Fibroblast of pulmonary artery (primary cell): ENCODE results near the gene SIRPA.
A peak's percentile ranks its signal among the peaks of the same experiment; 100 is the strongest.
"Not testable (repeated sequence)": the region's sequence is repeated elsewhere in the genome, so short reads cannot be mapped to it uniquely, and the experiment has no call there.

Experiments used
- DNase-seq: peaks from one replicate; pipeline ENCODE4 v3.0.0-alpha.2; 2010; ENCODE audit warnings: low read depth
- H3K4me3 ChIP-seq: replicated peaks from 2 replicates; pipeline ENCODE4 v1.5.1; 2011; ENCODE audit warnings: low read depth, mild to moderate bottlenecking, control low read depth, low read length, moderate library complexity
- TF ChIP-seq, protein P1 (sequence below): IDR thresholded peaks from 2 replicates; pipeline ENCODE4 v1.5.1; 2011; ENCODE audit warnings: mild to moderate bottlenecking, control low read depth, low read length, inconsistent platforms; ENCODE audit errors: missing control alignments

Gene SIRPA

GRCh38 chr20:1912053-1912452 lies 16.8 kb downstream of the SIRPA start:
- DNase-seq, result peak; percentile 40
- H3K4me3 ChIP-seq, result no peak overlapping the region

DNA sequence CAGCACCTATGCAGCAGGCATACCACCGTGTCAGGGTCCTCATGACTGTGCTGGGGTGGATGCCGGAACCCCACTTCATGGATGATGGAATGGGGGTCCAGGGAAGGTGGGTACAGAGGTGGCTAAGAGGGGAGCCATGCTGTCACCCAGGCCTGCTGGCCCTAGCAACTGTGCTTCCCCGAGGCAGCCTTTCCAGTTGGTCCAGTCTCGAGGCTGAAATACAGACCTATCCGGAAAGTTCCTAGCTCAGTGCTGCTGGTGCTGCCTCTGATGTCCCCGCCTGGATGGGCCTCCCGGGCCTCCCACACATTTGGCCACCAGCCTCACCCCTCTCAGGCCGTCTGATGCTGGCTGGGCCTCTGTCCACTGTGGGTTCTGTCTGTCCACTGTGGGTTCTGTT lies 17.4 kb downstream of the SIRPA start:
- H3K4me3 ChIP-seq, result no peak overlapping the region
- DNase-seq, result no peak
- TF ChIP-seq, protein P1, sequence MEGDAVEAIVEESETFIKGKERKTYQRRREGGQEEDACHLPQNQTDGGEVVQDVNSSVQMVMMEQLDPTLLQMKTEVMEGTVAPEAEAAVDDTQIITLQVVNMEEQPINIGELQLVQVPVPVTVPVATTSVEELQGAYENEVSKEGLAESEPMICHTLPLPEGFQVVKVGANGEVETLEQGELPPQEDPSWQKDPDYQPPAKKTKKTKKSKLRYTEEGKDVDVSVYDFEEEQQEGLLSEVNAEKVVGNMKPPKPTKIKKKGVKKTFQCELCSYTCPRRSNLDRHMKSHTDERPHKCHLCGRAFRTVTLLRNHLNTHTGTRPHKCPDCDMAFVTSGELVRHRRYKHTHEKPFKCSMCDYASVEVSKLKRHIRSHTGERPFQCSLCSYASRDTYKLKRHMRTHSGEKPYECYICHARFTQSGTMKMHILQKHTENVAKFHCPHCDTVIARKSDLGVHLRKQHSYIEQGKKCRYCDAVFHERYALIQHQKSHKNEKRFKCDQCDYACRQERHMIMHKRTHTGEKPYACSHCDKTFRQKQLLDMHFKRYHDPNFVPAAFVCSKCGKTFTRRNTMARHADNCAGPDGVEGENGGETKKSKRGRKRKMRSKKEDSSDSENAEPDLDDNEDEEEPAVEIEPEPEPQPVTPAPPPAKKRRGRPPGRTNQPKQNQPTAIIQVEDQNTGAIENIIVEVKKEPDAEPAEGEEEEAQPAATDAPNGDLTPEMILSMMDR, result no peak

More at GRCh38 chr20:1912053-1912452, 16.8 kb downstream of the SIRPA start:
- TF ChIP-seq, protein P1, result no peak

DNA sequence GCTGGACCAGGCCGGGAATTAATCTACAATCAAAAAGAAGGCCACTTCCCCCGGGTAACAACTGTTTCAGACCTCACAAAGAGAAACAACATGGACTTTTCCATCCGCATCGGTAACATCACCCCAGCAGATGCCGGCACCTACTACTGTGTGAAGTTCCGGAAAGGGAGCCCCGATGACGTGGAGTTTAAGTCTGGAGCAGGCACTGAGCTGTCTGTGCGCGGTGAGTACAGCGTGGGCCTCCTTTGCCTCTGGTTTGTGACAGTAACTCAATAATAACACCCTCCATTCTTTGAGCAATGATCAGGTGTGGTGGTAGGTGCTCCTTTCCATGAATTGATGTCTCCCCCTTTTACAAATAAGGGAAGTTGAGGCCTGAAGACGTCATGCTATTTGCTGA lies 20.0 kb downstream of the SIRPA start:
- H3K4me3 ChIP-seq, DNase-seq: not testable (repeated sequence)

DNA sequence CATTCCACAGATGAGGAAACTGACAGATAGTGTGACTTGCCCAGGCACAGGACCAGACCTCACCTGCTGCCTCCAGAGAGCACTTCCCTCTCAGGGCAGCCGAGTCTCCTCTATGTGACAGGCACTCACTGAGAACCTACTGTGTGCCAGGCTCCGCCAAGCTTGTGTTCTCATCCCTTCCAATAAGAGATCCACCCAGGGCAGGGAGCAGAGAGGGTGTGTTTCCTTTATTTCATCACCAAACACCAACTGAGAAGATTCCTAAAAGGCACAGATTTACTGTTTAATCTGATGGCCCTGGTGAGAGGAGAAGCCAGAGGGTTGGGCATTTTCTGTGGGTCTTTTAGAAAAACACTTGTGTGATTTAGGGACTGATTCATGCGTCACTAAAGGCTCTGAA lies 20.5 kb downstream of the SIRPA start:
- H3K4me3 ChIP-seq, result no peak overlapping the region
- TF ChIP-seq, protein P1, result no peak
- DNase-seq, result no peak

DNA sequence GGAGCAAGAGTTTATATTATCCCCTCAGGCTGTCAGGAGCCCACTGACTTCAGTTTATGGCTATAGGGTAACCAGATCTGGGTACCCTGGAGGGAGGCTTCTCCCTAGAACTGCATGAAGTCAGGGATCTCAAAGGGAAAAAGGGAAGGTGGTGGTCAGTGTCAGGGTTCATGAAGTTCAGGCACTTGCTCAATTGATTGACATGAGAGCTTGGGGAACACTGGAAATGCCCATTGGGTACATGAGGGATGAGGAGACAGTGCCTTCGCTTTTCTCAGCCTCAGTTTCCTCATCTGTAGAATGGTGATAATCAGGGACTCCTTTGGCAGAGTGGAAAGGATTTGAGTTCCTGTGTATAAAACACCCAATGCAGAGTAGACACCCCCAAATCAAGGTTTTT lies 22.6 kb downstream of the SIRPA start:
- no peak overlapping the region for H3K4me3 ChIP-seq
- TF ChIP-seq, protein P1, result no peak
- no peak for DNase-seq

DNA sequence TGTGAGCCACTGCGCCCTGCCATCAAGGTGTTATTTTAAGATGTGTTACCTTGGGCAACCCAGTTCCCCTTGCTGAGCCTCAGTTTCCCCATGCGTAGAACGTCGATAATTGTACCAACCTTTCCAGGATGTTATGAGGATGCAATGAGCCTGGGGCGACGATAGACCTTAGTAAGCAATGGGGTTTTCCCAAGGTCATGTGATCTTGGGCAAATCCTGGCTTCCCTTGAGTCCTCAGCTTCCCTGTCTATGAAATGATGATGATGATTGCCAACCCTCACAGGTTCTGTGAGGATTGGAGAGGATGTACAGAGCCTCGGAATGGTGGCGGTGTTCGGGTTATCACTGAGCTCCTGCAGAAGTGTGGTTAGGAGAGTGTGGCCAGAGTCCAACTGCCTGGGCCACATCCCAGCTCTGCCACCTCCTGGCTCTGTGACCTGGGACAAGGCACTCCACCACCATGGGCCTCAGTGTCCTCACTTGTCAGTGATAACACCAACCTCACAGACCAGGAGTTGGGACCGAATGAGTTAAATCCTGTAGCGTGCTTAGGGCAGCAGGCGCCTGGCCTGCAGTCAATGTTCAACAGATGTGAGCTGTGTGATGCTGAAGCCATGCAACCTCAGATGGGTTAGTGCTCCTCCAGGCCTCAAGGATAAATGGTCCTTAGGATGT lies 23.4 kb downstream of the SIRPA start:
- TF ChIP-seq, protein P1, result no peak
- no peak for DNase-seq
- H3K4me3 ChIP-seq, result no peak overlapping the region

DNA sequence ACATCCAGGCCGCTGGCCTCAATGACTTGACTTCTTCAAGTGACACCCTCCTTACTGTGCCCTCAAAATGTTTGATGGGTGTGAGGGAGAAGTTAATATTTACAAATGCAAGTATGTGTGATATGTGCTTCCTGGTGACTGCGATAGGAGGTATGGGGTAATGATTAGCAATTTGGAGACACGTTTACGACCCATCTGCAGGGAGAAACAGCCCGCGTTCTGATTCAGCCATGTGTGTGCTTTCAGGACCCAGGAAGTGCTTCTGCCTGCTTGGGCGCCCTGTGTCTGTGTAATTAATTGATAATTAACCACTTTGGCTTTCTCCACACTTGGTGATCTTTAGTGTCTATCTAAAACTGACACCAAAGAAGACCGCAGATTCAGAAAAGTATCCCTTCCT lies 25.0 kb downstream of the SIRPA start:
- DNase-seq, result no peak
- H3K4me3 ChIP-seq, result no peak overlapping the region
- TF ChIP-seq, protein P1, result no peak

DNA sequence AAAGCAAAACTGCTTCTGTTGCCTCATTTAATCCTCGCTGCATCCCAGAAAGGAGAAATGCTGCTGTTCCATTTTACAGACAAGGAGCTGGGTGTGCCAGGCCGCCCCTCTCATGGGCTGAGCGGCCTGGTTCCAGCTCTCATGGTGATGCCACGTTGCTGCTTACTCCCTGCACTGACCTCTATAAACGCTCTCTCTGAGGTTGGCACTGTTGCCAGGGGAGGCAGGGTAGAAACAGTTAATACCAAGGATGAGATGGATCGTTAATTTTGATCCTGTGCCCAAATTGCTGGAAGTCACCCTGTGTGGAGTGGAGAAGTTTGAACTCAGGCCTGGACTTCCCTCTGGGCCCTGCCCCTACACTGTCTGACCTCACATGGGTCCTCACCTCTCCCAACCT lies 25.6 kb downstream of the SIRPA start:
- H3K4me3 ChIP-seq, result no peak overlapping the region
- TF ChIP-seq, protein P1, result no peak
- no peak for DNase-seq

DNA sequence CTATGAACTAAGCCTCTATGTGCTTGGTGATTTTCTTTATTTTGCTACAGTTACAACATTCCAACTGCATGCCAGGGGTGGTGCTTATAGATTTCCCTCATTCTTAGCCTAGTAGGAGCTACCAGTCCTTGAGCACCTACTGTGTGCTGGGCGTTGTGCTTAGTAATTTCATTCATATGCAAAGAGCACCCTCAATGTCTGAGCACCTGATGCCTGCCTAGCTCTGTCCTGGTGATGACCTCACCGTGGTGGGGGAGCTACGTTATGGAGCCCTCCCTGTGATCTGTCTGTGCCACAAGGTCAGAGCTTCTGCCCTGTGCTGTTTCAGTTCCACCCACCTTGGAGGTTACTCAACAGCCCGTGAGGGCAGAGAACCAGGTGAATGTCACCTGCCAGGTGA lies 26.8 kb downstream of the SIRPA start:
- not testable (repeated sequence) for DNase-seq, H3K4me3 ChIP-seq
